Mammary epithelial cell (primary cell): Measurements from ENCODE around the gene SLC17A7.

Experiments used
- CTCF ChIP-seq, 2 donors: IDR thresholded peaks in 1 of 2; conservative IDR thresholded peaks in 1 of 2; 2 replicates each; pipeline ENCODE4 v1.5.1; 2011 to 2012; ENCODE audit warnings: inconsistent platforms in 2 of 2, low read length in 2 of 2, mild to moderate bottlenecking in 2 of 2, control low read depth in 1 of 2, low read depth in 1 of 2; ENCODE audit not compliant: insufficient read depth in 1 of 2; ENCODE audit errors: extremely low read depth in 1 of 2
- EZH2 ChIP-seq: IDR thresholded peaks from 2 replicates; pipeline ENCODE4 v1.6.1; 2012; ENCODE audit warnings: low read length, inconsistent platforms, borderline replicate concordance

- TF ChIP-seq CTCF (conservative IDR thresholded peaks at IDR 0.05 in 1 of 2, IDR thresholded peaks at IDR 0.05 in 1 of 2; ENCODE audit: extremely low read depth in 1 of 2, insufficient read depth in 1 of 2, low read depth in 1 of 2, low read length in 2 of 2) (peak; percentile 66 to 91), EZH2 (no peak)
These were observed 2.2 kb upstream of the SLC17A7 start for GRCh38 chr19:49443366-49444099.
